ENCODE results near the gene CCDC85C. TPM values are rescaled to one million over a fixed set of nuclear protein-coding genes. Genes with fewer than 3 reads are reported as not detected.
"Not testable (repeated sequence)": the region's sequence is repeated elsewhere in the genome, so short reads cannot be mapped to it uniquely, and the experiment has no call there.

CCDC85C gene
- total and polyA plus RNA-seq, 3 donors from 2014 or later = 25.6 to 28.3 (median 26.4) TPM

DNA sequence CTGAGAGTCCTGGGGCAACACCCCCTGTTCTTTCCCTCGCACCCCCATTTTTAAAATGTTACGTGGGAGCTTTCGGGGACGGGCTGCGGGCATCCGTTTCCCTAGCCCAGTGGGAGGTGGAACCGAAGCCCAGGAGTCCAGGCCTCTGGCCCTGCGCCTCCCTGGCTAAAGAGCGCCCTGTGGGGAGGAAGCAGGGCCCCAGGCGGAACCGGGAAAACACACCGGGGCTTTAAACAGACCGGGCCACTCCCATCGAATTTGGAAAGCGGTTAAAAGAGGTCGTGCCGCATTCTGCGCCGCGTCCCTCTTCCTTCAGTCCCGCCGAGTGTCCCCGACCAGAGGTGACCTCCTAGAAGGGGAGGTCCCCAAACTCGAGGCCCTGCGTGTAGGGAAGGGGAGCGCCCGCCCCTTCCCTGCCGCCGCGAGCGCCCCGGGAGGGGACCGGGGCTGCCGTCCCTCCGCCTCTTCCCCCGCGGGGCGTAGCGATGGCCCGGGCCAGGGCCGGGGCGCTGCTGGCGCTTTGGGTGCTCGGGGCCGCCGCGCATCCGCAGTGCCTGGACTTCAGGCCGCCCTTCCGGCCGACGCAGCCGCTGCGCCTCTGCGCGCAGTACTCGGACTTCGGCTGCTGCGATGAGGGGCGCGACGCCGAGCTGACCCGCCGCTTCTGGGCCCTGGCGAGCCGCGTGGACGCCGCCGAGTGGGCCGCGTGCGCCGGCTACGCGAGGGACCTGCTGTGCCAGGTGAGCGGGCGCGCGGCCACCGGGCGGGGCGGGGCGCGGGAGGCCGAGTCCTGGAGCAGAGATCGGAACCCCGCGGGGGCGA, 40.9 kb upstream of the CCDC85C start, which contains the start of gene HHIPL1:
TSS of gene HHIPL1 (plus strand) at position 407 of the 822 bp plus-strand sequence. CDS start at position 486, 79 bp downstream.
- TF ChIP-seq, protein P1, sequence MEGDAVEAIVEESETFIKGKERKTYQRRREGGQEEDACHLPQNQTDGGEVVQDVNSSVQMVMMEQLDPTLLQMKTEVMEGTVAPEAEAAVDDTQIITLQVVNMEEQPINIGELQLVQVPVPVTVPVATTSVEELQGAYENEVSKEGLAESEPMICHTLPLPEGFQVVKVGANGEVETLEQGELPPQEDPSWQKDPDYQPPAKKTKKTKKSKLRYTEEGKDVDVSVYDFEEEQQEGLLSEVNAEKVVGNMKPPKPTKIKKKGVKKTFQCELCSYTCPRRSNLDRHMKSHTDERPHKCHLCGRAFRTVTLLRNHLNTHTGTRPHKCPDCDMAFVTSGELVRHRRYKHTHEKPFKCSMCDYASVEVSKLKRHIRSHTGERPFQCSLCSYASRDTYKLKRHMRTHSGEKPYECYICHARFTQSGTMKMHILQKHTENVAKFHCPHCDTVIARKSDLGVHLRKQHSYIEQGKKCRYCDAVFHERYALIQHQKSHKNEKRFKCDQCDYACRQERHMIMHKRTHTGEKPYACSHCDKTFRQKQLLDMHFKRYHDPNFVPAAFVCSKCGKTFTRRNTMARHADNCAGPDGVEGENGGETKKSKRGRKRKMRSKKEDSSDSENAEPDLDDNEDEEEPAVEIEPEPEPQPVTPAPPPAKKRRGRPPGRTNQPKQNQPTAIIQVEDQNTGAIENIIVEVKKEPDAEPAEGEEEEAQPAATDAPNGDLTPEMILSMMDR (IDR thresholded peaks at IDR 0.05) = no peak
- TF ChIP-seq POLR2A (IDR thresholded peaks at IDR 0.05) = no peak
- no peaks in the 10 kb centered on the region for H3K36me3 ChIP-seq (ENCODE audit: low read depth, missing control alignments)
- no peak for DNase-seq
- no peaks in the 10 kb centered on the region for H3K9me3 ChIP-seq
- WGBS, 2 donors = 7 to 13% methylated on average over 25 to 58 of the region's 91 CpGs
- H3K4me1 ChIP-seq = peaks cover 5% of the 10 kb centered on the region
- H3K27me3 ChIP-seq = no peaks in the 10 kb centered on the region
- peak within 1 kb of the TSS; percentile 52 to 53 for H3K4me3 ChIP-seq
- no peak within 1 kb of the TSS for H3K27ac ChIP-seq
- intact Hi-C loops (cut with DNase I; ENCODE audit: low total_unique reads) = no loop called here

DNA sequence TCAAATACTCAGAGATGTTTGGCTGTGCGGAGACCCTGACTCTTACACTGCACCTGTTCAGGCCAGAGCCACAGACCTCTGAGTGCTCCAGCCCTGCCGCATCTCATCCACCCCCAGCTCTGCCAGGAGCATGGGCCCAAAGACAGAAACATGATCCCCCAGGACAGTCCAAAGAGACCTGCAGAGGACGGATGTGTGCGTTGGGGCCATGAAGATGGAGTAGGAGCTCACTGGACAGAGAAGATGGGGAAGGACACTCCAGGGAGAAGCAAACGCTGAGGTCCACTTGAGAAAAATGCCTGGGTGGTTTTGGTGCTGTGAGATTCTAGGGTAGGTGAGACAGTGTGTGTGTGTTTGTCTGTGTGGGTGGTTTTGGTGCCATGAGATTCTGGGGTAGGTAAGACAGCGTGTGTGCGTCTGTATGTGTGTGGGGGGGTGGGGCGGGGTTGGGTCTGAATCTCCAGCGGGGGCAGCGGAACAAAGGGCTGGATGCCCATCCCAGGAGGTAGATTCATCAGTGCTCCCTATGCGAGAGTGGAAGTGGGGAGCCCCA, 40.1 kb upstream of the CCDC85C start:
- 65 to 74% methylated on average over 11 of the region's 11 CpGs for WGBS, 2 donors
- intact Hi-C loops (cut with DNase I; ENCODE audit: low total_unique reads) = no loop called here

DNA sequence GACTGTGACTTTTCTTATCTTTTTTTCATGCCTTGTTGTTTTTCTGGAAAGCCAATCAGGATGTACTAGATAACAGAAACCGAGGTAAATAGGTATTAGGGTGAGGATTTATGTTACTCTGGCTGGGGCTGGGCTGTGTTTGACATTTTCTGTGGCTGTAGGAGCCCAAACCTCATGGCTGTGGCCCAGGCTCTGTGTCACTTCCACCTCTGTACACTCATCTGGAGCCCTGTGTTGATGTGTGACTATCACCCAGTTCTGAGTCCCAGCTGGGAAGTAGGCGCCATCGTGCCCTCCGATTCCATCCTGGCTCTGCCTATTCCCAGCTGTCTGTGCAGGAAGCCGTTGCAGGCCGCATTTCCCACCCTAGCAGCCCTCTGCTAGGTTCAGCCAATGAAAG, 39.3 kb upstream of the CCDC85C start:
- Histone ChIP-seq H3K27me3 (no peaks in the 10 kb centered on the region), H3K4me3 (no peak overlapping the region), H3K36me3 (ENCODE audit: low read depth, missing control alignments) (no peaks in the 10 kb centered on the region), H3K4me1 (peaks cover 5% of the 10 kb centered on the region), H3K9me3 (no peaks in the 10 kb centered on the region), H3K27ac (no peak overlapping the region)
- no peak for TF ChIP-seq POLR2A (IDR thresholded peaks at IDR 0.05)
- TF ChIP-seq, protein P1 (IDR thresholded peaks at IDR 0.05) = no peak
- WGBS, 2 donors = 57 to 73% methylated on average over 6 of the region's 6 CpGs
- DNase-seq = no peak
- intact Hi-C loops (cut with DNase I; ENCODE audit: low total_unique reads) = no loop called here

More for the DNA sequence above, 40.1 kb upstream of the CCDC85C start:
- H3K4me3 ChIP-seq = no peak overlapping the region
- no peak for TF ChIP-seq POLR2A (IDR thresholded peaks at IDR 0.05)
- TF ChIP-seq, protein P1 (IDR thresholded peaks at IDR 0.05) = no peak
- no peak for DNase-seq
- H3K4me1 ChIP-seq = peaks cover 5% of the 10 kb centered on the region
- no peaks in the 10 kb centered on the region for H3K9me3 ChIP-seq
- H3K27me3 ChIP-seq = no peaks in the 10 kb centered on the region
- no peak overlapping the region for H3K27ac ChIP-seq
- H3K36me3 ChIP-seq (ENCODE audit: low read depth, missing control alignments) = no peaks in the 10 kb centered on the region

DNA sequence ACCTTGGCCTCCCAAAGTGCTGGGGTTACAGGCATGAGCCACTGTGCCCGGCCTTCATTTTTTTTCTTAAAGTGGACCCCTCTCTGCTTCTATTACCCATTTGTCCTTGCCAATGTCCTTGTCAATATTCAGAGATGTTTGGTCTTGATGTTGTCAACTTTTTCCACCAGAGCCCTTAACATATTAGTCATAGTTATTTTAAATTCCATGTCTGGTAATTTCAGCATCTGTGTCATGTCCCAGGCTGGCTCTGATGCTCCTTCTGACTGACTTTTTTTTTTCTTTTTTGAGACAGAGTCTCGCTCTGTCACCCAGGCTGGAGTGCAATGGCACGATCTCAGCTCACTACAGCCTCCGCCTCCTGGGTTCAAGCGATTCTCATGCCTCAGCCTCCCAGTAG, 38.8 kb upstream of the CCDC85C start:
- H3K4me1 ChIP-seq; H3K27me3 ChIP-seq; DNase-seq; H3K9me3 ChIP-seq; intact Hi-C loops (cut with DNase I; ENCODE audit: low total_unique reads); H3K4me3 ChIP-seq; H3K27ac ChIP-seq; H3K36me3 ChIP-seq (ENCODE audit: low read depth, missing control alignments): not testable (repeated sequence)
- WGBS, 2 donors = 91 to 95% methylated on average over 5 of the region's 5 CpGs

DNA sequence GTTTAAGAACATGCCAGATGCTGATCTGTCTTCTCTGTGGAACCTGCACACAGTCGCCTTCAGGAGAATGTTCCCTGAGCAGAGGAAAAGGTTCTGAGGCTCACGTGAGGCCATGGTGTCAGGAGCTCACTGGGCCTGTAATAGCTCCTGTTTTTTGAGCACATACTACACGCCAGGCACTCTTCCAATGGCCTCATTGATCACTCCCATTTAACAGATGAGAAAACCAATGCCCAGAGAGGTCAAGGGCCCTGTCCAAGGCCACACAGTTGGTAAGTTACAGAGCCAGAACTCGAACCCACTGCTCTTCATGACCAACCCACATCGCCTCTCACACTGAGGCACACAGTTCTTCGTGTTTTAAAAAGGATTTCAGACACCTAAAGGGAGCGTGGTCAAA, 33.6 kb upstream of the CCDC85C start:
- DNase-seq = no peak
- Histone ChIP-seq H3K4me1 (no peaks in the 10 kb centered on the region), H3K9me3 (no peaks in the 10 kb centered on the region), H3K36me3 (ENCODE audit: low read depth, missing control alignments) (no peaks in the 10 kb centered on the region), H3K4me3 (no peak overlapping the region), H3K27ac (no peak overlapping the region), H3K27me3 (no peaks in the 10 kb centered on the region)
- WGBS, 2 donors = 90 to 94% methylated on average over 7 of the region's 7 CpGs
- intact Hi-C loops (cut with DNase I; ENCODE audit: low total_unique reads) = no loop called here
- TF ChIP-seq, protein P1 (IDR thresholded peaks at IDR 0.05) = no peak
- TF ChIP-seq POLR2A (IDR thresholded peaks at IDR 0.05) = no peak

Measured in testis (tissue), 3 donors.